ENCODE data around the gene LRRC74A. TPM values are rescaled to one million over a fixed set of nuclear protein-coding genes. Genes with fewer than 3 reads are reported as not detected.

The LRRC74A gene
- polyA plus RNA-seq, 1 of the 3 experiments (the other 2 are of a cell fraction): not detected

DNA sequence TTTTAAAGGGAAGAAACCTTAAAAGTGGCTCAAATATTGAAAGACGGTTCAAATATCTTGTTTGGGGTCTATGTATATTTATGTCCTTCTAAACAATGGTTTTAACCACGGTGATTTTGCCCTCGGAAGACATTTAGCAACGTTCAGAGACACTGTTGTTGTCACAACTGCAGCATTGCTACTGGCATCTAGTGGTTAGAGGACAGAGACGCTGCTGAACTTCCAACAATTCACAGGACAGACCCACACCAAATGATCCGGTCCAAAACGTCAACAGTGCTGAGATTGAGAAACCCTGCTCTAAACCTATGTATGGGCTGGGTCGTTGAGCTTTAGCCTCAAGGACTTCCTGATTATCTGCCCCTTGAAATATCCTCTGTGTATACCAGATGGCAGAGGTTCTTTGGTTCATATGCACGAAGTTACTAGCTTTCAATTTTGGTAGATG, 15.2 kb upstream of the LRRC74A start:
- Histone ChIP-seq H2AFZ (ENCODE audit: low read depth) (peak overlapping the region; percentile 56), H3K4me1 (ENCODE audit: control insufficient read depth in 1 of 2, insufficient read depth in 2 of 2, low read depth in 1 of 2, low read length in 1 of 2) (peaks cover 6 to 16% of the 10 kb centered on the region in 2 experiments; a peak in 3 of 4 replicates), H3K79me2 (ENCODE audit: insufficient read depth) (peaks cover 5% of the 10 kb centered on the region; the same call in 1 of the 2 replicates), H3K9me3 (no peaks in the 10 kb centered on the region), H3K27ac (ENCODE audit: low read depth in 2 of 2, low read length in 1 of 2) (peak overlapping the region in 1 of 2 experiments; percentile 30; a peak in 1 of 4 replicates), H3K4me2 (peak overlapping the region; percentile 95), H3K27me3 (ENCODE audit: insufficient read depth) (no peaks in the 10 kb centered on the region; the same call in 1 of the 2 replicates), H3K4me3 (ENCODE audit: low read depth in 2 of 2, low read length in 1 of 2) (peak overlapping the region; percentile 35 to 59), H3F3A (replicated peaks; ENCODE audit: insufficient read depth) (peaks cover 5% of the 10 kb centered on the region), H3K9ac (peak overlapping the region; percentile 27; the same call in 1 of the 2 replicates), H3K36me3 (replicated peaks in 1 of 2; ENCODE audit: control insufficient read depth in 1 of 2, insufficient read depth in 2 of 2, low read length in 1 of 2) (peaks cover 0 to 33% of the 10 kb centered on the region in 2 experiments), H3K9me2 (no peaks in the 10 kb centered on the region), H4K20me1 (ENCODE audit: insufficient read depth) (no peaks in the 10 kb centered on the region)
- ChIA-PET POLR2A (interaction anchor here (1.5 kb wide), 1 partner anchor 101 kb away, joined by 5 read pairs; no protein-coding TSS in a partner anchor), CTCF (interaction anchor here (0.6 to 9.9 kb wide), 13 partner anchors 9 to 804 kb away, joined by 3 to 112 read pairs (median 3); no protein-coding TSS in a partner anchor)
- peak; percentile 36 for DNase-seq
- 22% methylated on average over 9 of the region's 9 CpGs for WGBS (ENCODE audit: low lambda C conversion rate)
- TF ChIP-seq, protein P1, sequence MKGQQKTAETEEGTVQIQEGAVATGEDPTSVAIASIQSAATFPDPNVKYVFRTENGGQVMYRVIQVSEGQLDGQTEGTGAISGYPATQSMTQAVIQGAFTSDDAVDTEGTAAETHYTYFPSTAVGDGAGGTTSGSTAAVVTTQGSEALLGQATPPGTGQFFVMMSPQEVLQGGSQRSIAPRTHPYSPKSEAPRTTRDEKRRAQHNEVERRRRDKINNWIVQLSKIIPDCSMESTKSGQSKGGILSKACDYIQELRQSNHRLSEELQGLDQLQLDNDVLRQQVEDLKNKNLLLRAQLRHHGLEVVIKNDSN (IDR thresholded peaks at IDR 0.05; ENCODE audit: borderline replicate concordance, low read depth): no peak
- no peak for TF ChIP-seq GABPA (IDR thresholded peaks at IDR 0.05; ENCODE audit: low read depth)
- TF ChIP-seq, protein P2, sequence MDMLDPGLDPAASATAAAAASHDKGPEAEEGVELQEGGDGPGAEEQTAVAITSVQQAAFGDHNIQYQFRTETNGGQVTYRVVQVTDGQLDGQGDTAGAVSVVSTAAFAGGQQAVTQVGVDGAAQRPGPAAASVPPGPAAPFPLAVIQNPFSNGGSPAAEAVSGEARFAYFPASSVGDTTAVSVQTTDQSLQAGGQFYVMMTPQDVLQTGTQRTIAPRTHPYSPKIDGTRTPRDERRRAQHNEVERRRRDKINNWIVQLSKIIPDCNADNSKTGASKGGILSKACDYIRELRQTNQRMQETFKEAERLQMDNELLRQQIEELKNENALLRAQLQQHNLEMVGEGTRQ (IDR thresholded peaks at IDR 0.05; ENCODE audit: borderline replicate concordance, low read depth, low read length): no peak
- TF ChIP-seq JUND (IDR thresholded peaks at IDR 0.05): no peak
- TF ChIP-seq, protein P3, sequence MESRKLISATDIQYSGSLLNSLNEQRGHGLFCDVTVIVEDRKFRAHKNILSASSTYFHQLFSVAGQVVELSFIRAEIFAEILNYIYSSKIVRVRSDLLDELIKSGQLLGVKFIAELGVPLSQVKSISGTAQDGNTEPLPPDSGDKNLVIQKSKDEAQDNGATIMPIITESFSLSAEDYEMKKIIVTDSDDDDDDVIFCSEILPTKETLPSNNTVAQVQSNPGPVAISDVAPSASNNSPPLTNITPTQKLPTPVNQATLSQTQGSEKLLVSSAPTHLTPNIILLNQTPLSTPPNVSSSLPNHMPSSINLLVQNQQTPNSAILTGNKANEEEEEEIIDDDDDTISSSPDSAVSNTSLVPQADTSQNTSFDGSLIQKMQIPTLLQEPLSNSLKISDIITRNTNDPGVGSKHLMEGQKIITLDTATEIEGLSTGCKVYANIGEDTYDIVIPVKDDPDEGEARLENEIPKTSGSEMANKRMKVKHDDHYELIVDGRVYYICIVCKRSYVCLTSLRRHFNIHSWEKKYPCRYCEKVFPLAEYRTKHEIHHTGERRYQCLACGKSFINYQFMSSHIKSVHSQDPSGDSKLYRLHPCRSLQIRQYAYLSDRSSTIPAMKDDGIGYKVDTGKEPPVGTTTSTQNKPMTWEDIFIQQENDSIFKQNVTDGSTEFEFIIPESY (IDR thresholded peaks at IDR 0.05; ENCODE audit: borderline replicate concordance, low read depth): no peak
- TF ChIP-seq NRF1 (IDR thresholded peaks at IDR 0.05; ENCODE audit: low read depth, low read length): no peak
- no peak for TF ChIP-seq FOSL2 (IDR thresholded peaks at IDR 0.05; ENCODE audit: borderline replicate concordance, low read depth)
- TF ChIP-seq, protein P4, sequence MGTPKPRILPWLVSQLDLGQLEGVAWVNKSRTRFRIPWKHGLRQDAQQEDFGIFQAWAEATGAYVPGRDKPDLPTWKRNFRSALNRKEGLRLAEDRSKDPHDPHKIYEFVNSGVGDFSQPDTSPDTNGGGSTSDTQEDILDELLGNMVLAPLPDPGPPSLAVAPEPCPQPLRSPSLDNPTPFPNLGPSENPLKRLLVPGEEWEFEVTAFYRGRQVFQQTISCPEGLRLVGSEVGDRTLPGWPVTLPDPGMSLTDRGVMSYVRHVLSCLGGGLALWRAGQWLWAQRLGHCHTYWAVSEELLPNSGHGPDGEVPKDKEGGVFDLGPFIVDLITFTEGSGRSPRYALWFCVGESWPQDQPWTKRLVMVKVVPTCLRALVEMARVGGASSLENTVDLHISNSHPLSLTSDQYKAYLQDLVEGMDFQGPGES (IDR thresholded peaks at IDR 0.05; ENCODE audit: low read depth, low read length): no peak
- no peak for TF ChIP-seq FOXM1 (IDR thresholded peaks at IDR 0.05; ENCODE audit: low read depth)
- TF ChIP-seq SMC3 (IDR thresholded peaks at IDR 0.05; ENCODE audit: low read depth, low read length): peak; percentile 56
- TF ChIP-seq YY1 (IDR thresholded peaks at IDR 0.05; ENCODE audit: low read depth): no peak
- no peak for TF ChIP-seq RXRA (IDR thresholded peaks at IDR 0.05; ENCODE audit: borderline replicate concordance, low read depth)
- TF ChIP-seq MEF2A (IDR thresholded peaks at IDR 0.05; ENCODE audit: borderline replicate concordance, low read depth): no peak
- no peak for TF ChIP-seq RCOR1 (IDR thresholded peaks at IDR 0.05; ENCODE audit: low read length)
- TF ChIP-seq, protein P5, sequence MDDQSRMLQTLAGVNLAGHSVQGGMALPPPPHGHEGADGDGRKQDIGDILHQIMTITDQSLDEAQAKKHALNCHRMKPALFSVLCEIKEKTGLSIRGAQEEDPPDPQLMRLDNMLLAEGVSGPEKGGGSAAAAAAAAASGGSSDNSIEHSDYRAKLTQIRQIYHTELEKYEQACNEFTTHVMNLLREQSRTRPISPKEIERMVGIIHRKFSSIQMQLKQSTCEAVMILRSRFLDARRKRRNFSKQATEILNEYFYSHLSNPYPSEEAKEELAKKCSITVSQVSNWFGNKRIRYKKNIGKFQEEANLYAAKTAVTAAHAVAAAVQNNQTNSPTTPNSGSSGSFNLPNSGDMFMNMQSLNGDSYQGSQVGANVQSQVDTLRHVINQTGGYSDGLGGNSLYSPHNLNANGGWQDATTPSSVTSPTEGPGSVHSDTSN (IDR thresholded peaks at IDR 0.05): no peak
- TF ChIP-seq, protein P6, sequence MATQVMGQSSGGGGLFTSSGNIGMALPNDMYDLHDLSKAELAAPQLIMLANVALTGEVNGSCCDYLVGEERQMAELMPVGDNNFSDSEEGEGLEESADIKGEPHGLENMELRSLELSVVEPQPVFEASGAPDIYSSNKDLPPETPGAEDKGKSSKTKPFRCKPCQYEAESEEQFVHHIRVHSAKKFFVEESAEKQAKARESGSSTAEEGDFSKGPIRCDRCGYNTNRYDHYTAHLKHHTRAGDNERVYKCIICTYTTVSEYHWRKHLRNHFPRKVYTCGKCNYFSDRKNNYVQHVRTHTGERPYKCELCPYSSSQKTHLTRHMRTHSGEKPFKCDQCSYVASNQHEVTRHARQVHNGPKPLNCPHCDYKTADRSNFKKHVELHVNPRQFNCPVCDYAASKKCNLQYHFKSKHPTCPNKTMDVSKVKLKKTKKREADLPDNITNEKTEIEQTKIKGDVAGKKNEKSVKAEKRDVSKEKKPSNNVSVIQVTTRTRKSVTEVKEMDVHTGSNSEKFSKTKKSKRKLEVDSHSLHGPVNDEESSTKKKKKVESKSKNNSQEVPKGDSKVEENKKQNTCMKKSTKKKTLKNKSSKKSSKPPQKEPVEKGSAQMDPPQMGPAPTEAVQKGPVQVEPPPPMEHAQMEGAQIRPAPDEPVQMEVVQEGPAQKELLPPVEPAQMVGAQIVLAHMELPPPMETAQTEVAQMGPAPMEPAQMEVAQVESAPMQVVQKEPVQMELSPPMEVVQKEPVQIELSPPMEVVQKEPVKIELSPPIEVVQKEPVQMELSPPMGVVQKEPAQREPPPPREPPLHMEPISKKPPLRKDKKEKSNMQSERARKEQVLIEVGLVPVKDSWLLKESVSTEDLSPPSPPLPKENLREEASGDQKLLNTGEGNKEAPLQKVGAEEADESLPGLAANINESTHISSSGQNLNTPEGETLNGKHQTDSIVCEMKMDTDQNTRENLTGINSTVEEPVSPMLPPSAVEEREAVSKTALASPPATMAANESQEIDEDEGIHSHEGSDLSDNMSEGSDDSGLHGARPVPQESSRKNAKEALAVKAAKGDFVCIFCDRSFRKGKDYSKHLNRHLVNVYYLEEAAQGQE (IDR thresholded peaks at IDR 0.05; ENCODE audit: low read depth, low read length): no peak
- peak; percentile 60 for TF ChIP-seq RAD21 (IDR thresholded peaks at IDR 0.05; ENCODE audit: low read length)
- TF ChIP-seq FOXJ3 (CRISPR knock-in tag; IDR thresholded peaks at IDR 0.05): no peak
- TF ChIP-seq TEAD4 (IDR thresholded peaks at IDR 0.05; ENCODE audit: borderline replicate concordance, insufficient read depth): no peak
- no peak for TF ChIP-seq POLR2AphosphoS5 (IDR thresholded peaks at IDR 0.05; ENCODE audit: low read depth, low read length)
- no peak for TF ChIP-seq SIN3A (IDR thresholded peaks at IDR 0.05; ENCODE audit: borderline replicate concordance, low read depth, low read length)
- TF ChIP-seq RFX5 (IDR thresholded peaks at IDR 0.05; ENCODE audit: low read length): no peak
- no peak for TF ChIP-seq EZH2phosphoT487 (IDR thresholded peaks at IDR 0.05; ENCODE audit: borderline replicate concordance, low read depth)

Measured in SK-N-SH (cell line).